ENCODE measurements around the gene PHKA1.
"Not testable (repeated sequence)": the region's sequence is repeated elsewhere in the genome, so short reads cannot be mapped to it uniquely, and the experiment has no call there.

PHKA1 gene

DNA sequence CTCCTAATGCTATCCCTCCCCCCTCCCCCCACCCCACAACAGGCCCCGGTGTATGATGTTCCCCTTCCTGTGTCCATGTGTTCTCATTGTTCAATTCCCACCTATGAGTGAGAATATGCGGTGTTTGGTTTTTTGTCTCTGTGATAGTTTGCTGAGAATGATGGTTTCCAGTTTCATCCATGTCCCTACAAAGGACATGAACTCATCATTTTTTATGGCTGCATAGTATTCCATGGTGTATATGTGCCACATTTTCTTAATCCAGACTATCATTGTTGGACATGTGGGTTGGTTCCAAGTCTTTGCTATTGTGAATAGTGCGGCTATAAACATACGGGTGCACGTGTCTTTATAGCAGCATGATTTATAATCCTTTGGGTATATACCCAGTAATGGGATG lies 44.6 kb downstream of the PHKA1 start:
- in situ Hi-C loops (cut with MboI; ENCODE audit: low sequenced_read_pairs), result not testable (repeated sequence)

DNA sequence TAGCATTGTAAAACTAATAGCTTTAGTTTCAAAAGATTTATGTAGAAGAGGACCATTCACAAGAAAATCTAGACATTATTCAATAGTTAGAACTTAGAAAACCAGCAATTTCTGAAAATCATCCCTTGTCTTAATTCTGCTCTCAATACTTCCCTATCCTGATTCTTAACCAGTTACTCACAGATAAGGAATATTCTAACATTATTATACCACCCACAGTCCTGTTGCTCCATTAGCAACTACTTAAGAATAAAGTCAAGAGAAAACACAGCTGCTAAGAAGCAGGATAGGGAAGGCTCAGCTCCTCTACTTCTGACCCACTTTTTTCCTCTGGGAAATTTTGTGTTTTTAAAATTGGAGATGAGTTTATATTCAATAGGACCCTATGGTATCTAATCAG lies 47.7 kb downstream of the PHKA1 start:
- in situ Hi-C loops (cut with MboI; ENCODE audit: low sequenced_read_pairs), result no loop called here

DNA sequence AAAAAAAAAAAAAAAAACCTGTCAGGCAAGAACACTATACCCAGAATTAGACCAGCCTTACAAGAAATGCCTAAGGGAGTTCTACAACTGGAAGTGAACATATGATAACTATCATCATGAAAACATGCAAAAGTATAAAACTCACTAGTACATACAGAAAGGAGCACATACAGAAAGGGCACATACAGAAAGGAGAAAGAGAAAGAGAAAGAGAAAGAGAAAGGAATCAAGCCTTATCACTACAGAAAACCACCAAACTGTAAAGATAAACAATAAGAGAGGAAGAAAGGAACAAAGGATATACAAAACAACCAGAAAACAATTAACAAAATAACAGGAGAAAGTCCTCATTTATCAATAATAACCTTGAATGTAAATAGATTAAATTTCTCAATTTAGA lies 50.4 kb downstream of the PHKA1 start:
- in situ Hi-C loops (cut with MboI; ENCODE audit: low sequenced_read_pairs), result no loop called here

DNA sequence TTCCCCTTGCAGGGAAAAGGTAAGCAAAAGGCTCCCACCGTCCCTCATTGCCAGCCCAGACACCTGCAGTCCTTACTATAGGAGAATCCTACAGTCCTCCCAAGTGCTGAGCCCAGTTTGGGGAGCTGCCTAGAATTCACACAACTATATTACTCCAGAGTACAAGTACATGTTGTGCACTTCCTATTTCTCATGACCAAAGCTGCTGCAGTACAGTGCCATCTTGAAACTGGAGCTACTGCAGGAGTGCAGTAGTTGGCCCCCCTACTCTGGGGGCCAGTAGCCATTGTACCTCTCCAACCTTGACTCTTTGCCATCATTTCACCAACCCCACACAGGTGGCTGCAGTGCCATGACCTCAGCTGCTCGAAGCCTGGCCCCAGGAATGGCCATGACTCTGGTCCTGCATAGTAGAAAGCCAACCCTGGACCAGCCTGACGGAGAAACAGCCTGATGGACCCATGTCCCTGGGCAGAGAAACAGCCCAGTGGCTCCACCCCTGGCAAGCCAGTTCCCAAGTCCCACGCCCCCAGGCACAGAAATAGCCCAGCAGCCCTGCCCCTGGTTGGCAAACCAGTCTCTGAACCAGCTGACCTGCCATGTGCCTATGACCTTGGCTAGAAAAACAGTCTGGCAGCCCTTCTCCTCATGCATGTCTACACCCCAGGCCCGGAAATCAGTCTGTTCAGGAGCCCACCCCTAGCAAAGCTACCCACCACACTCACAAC lies 51.9 kb downstream of the PHKA1 start:
- in situ Hi-C loops (cut with MboI; ENCODE audit: low sequenced_read_pairs), result no loop called here

DNA sequence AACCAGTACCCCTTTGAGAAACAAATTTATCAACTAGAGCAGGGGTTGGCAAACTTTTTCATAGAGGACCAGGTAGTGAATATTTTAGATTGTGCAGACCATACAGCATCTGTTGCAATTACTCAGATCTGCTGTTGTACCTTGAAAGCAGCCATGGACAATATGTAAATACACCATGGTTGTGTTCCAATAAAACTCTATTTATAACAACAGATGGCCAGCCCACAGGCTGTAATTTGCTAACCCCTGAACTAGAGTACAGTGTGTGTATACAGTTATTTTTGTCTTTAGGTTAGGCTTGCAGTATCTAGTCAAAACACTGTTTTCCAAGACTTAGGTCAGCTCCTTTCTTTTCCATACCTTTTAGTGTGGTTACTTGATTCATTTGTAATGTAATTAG lies 54.4 kb downstream of the PHKA1 start:
- in situ Hi-C loops (cut with MboI; ENCODE audit: low sequenced_read_pairs), result no loop called here

DNA sequence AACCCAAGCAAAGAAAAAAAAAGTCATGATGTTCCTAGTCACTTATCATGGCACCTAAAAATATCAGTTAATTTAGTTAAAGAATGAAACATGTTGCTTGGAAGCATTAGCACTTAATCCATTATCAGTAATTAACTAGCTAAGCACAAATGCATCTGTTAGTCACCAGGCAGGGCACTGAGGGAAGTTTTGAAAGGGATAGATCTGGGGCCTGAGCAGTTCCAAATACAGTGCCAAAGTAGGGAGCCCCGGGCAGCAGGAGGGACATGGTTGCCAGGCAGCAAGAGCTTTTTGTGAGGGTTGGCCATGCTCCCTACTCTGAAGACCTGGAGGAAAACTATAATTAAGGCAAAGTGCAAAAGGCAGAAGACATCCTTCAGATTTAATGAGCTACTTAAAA lies 62.0 kb downstream of the PHKA1 start:
- in situ Hi-C loops (cut with MboI; ENCODE audit: low sequenced_read_pairs), result no loop called here

DNA sequence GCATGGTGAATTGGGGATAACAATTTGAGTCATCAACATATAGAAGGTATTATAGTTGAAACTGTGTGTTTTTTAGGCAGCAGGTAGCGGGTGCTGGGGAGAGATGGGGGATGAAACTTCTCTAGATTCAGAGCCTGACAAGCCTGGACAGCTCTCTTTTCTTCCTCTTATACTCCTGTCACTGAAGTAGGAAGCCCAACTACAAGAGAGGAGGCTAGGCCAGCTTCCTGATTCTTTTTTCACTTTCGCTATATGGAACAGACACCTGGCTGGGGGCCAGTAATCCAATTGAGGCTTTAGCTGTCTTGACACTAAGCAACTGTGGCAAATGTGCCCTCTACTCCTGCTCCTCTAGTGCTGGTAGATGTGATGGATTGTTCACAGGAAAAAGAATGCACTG lies 69.2 kb downstream of the PHKA1 start:
- in situ Hi-C loops (cut with MboI; ENCODE audit: low sequenced_read_pairs), result no loop called here

DNA sequence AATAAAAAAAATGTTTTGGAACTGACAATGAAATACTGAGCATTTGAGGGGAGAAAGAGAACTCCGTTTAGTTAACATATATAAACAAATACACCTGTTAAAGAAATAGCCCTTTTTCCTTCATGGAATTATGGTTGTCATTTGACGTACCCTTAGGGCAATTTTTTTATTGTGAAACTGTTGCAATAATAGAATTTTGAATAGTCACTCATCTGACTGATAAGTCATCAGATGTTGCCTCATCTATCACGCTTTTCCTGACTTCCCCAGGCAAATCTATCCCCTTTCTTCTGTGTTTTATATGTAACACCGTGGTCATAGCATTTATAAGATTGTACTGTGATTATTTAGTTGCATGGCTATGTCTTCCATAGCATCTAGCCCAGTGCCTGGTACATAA lies 72.5 kb downstream of the PHKA1 start:
- in situ Hi-C loops (cut with MboI; ENCODE audit: low sequenced_read_pairs), result no loop called here

DNA sequence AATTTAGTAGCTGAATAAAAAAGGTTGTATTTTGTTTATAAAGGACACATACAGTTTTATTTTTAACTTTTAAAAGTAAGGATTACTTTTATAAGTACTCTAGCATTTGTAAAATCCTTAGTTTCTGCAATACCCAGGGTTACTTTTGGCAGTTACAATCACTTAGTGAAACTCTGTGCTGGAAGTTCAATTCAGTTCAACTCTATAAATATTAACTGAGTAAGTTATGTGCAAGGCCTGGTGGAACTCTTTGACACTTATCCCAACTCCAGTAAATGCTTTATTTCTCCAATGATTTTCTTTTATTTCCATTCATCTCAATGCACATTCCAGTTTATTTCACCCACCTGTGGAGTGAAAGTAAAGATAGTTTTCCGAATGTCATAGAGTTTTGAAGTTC lies 78.2 kb downstream of the PHKA1 start:
- in situ Hi-C loops (cut with MboI; ENCODE audit: low sequenced_read_pairs), result no loop called here

DNA sequence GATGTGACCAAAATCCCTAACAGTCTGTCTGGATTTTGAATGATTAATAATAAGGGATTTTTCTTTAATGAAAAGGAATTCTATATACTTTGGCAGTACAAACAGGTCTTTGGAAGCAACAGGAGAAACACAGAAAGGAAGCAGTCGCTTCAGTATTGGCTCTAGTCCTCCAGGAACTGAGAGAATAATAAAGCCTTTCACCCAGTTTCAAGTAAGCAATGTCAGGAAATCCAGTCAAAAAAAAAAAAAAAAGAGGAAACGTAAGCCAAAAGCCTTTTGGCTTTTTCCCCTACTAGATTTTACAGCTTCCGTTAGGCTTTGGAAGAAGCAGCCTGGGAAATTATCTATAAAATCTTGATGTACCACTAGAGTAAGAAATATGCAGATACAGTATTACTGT lies 79.8 kb downstream of the PHKA1 start:
- in situ Hi-C loops (cut with MboI; ENCODE audit: low sequenced_read_pairs), result no loop called here

DNA sequence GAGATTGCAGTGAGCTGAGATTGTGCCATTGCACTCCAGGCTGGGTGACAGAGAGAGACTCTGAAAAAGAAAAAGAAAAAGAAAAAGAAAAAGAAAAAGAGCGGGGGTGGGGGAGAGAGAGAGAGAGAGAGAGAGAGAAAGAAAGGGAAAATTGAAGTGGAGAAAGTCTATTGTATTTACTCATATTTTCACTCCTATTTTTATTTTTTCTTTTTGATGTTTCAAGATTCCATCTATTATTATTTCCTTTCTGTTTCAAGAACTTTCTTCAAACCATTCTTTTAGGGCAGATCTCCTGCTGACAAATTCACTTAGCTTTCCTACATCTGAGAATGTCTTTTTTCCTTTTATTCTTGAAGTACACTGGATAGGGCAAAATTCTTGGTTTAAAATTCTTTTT lies 83.9 kb downstream of the PHKA1 start:
- in situ Hi-C loops (cut with MboI; ENCODE audit: low sequenced_read_pairs), result no loop called here

DNA sequence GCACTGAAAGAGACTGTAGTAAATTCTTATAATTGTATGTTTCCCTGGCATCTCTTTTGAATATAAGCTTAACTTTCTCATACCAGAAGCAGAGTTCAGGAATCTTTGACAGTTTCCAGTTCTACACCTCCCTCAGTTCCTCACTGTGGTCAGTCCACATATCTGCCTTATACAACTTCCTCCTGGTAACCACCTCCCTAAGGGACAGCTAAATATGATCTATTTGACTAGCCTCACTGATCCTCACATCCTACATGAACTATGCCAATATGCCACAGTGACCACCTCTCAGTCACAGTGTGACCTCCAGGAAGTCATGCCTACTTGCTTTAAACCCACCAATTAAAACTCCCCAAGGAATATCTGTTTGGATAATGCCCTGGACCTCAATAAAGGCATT lies 89.9 kb downstream of the PHKA1 start:
- in situ Hi-C loops (cut with MboI; ENCODE audit: low sequenced_read_pairs), result no loop called here

DNA sequence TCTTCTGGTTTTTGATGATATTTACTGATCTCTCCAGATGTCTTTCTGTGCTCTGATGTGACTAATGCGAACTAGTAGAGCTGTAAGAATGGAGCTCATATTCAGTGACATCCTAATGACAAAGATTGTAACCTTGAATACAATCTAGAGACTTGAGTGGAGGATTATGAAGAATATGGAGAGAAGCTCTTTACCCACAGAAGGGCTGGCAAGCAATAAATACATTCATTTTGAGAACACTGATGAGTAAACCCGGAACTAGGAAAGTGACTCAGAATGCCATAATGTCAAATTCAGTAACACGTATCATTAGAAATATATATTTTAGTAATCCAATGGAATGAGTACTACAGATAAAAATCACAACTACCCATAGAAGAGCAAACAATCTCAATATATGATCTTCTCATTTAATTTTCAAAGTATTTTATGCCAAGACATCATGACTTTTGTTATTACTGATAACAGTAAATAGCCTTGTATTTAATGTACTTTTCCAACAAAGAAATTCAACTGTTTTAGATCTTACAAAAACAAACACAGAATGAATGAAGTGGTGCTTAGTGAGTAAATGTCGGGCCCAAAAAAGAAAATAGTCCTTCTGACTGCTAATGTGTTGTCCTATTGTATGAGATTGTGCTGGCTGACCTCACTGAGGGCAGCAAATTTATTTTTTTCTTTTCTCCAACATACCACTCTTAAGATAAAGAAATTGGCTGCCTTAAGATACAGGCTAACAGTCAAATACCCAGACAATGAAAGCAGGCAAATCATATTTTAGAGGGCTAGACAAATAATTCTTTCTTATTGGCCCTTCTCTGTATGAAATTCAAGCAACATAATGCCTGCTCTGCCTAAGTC lies 92.3 kb downstream of the PHKA1 start:
- in situ Hi-C loops (cut with MboI; ENCODE audit: low sequenced_read_pairs), result no loop called here

DNA sequence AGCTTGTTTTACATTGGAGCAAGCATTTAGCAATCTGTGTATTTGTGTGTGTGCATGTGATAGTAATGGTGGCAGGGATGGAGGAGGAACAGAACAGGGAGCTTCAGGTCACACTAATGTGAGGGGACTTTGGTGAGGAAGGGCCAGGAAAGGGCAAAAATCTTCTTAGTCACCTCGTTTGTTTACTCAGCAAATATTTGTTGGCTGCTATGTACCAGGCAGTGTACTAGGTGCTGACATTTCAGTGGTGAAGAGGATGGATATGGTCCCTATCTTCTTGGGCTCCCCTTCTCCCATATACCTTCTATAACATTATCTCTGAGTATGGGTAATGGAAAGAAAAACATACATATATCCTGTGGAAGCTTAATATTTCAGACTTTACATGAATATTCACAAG lies 92.9 kb downstream of the PHKA1 start:
- in situ Hi-C loops (cut with MboI; ENCODE audit: low sequenced_read_pairs), result no loop called here

DNA sequence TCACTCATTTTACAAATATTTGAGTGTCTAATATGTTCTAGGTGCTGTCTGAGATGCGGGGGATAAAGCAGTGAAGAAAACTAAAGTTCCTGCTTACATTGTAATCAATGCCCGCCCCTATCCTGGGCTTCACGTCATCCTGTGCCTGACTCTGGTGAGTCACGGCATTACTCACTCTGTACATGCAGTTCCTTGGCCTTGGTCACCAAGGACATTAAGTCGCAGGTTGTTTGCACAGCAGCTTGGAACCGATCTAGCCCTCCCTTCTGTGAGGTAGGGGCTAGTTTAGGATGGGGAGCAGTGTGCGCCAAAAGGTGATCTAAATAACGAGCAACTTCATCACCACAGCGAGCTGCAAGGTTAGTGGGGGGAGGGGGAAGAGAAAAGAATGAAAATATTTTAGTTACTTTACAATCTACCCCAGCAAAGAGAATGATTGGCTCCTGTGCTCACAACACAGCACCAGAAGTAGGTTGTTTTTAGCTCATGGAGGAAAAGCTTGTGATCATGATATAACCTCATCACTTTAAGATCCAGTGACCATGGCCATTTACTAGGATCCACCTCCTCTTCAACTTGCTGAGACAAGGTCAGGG lies 93.5 kb downstream of the PHKA1 start:
- in situ Hi-C loops (cut with MboI; ENCODE audit: low sequenced_read_pairs), result no loop called here

DNA sequence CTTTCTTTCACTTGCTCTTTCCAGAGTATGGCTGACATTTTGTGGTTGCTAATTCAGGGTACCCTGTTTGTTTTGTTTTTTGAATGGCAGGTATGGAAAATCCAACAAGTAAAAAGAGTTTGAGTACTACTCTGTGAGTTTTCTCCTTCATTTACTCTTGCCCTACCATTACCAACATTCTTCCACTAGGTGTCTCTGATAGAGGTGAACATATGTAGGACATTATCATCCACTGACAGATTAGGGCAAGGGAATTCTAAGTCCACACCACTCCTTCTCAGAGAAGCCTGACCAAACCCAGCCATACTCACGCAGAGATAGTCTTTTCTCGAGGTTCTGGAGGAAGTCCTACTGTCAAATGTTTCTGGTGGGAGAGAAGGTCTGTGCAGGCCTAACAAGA lies 104.8 kb downstream of the PHKA1 start:
- in situ Hi-C loops (cut with MboI; ENCODE audit: low sequenced_read_pairs), result no loop called here

DNA sequence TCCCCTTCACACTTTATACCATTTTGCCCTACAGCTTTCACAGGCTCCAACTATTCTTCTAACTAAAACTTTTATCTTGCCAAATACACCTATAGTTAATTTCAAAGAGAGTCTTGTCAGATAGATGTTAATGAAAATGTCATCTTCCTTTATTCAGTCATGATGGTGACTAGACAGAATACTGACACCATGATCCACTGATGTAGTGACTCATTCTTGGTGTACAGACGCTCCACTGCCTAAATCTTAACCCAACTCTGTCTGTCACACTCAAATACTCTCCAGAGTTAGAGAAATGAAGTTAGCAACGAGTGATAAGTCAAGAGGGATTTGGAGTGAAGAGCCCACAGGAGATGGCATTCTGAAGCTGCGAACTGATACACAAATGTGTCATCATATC lies 109.4 kb downstream of the PHKA1 start:
- in situ Hi-C loops (cut with MboI; ENCODE audit: low sequenced_read_pairs), result no loop called here

DNA sequence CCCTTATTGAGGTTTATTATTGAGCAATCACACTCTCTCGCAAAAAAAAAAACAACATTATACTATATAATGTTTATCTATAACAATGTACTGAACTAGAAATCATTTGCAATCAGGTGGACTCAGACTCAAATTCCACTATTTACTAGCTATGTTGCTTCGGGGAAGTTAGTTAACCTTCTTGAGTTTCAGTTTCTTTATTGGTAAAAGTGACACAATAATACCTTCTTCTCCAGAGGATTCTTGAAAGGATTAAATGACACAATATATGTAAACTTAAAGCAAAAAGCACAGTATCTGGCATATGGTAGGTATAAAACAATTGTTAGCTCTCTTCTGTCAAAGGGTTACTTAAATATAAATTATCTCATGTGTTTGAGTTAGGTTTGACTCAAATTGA lies 110.0 kb downstream of the PHKA1 start:
- in situ Hi-C loops (cut with MboI; ENCODE audit: low sequenced_read_pairs), result no loop called here

DNA sequence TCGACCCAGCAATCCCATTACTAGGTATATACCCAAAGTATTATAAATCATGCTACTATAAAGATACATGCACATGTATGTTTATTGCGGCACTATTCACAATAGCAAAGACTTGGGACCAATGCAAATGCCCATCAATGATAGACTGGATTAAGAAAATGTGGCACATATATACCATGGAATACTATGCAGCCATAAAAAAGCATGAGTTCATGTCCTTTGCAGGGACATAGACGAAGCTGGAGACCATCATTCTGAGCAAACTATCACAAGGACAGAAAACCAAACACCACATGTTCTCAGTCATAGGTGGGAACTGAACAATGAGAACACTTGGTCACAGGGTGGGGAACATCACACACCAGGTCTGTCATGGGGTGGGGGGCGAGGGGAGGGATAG lies 123.1 kb downstream of the PHKA1 start:
- in situ Hi-C loops (cut with MboI; ENCODE audit: low sequenced_read_pairs), result not testable (repeated sequence)

DNA sequence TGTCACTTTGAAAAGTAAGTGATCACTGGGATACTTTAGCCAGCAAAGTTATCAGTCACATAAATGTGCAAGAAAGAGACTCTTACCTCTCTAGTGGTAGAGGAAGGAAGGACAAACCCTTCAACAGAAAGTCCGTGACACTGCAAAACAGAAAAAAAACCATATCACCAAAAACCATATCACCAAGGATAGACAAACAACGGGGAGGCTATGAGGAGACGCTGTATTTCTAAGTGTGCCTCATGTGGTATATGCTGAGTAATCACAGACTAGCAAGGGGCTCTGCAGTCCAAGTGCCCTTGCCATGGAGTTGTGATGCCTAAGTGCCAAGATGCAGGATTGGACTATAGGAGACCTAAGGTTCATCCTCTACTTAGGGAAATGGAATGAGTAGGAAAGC lies 129.9 kb downstream of the PHKA1 start:
- in situ Hi-C loops (cut with MboI; ENCODE audit: low sequenced_read_pairs), result no loop called here

DNA sequence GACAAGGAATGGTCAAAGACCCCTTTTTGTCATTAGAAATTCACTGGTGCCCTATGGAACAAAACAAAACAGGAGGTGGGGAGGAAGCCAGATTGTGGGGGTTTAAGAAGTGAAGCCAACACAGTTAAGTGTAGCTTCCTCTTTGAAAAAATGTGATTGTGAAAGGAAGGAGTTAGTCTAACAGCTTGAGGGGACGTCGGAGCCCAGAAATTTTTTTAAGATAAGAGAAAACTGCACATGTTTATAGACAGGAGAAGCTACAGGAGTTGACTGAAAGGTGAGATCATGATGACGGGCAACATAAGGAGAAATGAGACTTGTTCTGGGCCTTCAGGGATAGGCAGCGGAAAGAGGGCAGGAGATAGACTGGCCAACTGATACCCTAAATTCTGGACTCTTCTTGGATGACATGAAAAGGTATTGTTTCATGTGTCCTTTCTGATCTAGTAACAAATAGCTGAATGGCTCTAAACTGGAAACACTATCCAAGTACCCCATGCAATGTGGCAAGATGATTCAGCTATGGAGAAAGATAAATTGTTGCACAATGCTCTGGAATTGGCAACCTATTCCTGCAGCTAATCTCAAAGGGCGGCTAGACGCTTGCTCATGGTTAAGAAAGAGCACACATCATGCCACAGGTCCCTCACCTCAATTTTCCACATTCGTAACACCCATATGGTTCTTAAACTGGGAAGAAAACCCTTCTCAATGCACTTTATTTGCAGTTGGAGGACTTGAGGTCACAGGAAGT lies 137.8 kb downstream of the PHKA1 start:
- in situ Hi-C loops (cut with MboI; ENCODE audit: low sequenced_read_pairs), result no loop called here

DNA sequence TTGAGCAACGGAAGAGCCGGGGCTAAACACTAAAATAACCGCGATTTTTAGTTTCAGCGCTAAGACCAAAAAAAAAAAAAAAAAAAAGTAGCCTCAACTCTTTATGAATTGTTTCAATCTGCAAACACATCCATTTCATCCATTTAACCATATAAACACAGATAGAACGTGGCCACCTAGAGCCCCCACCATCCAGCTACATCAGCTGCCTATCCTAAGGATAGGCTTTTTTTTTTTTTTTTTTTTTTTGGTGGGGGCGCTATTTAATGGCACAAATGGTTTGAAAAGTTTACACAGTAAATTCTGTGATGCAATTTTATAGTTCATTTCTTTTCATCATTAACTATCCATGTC lies 141.0 kb downstream of the PHKA1 start:
- in situ Hi-C loops (cut with MboI; ENCODE audit: low sequenced_read_pairs), result no loop called here
